Measurements from ENCODE around the gene GIGYF2. TPM values are rescaled to one million over a fixed set of nuclear protein-coding genes. Genes with fewer than 3 reads are reported as not detected.
"Not testable (repeated sequence)": the region's sequence is repeated elsewhere in the genome, so short reads cannot be mapped to it uniquely, and the experiment has no call there.

GIGYF2 gene
- total RNA-seq, 1 donor from 2014 or later: 59.9 TPM

GRCh38 chr2:232903989-232904388 lies 206.9 kb downstream of the GIGYF2 start:
- TF ChIP-seq, protein P1, sequence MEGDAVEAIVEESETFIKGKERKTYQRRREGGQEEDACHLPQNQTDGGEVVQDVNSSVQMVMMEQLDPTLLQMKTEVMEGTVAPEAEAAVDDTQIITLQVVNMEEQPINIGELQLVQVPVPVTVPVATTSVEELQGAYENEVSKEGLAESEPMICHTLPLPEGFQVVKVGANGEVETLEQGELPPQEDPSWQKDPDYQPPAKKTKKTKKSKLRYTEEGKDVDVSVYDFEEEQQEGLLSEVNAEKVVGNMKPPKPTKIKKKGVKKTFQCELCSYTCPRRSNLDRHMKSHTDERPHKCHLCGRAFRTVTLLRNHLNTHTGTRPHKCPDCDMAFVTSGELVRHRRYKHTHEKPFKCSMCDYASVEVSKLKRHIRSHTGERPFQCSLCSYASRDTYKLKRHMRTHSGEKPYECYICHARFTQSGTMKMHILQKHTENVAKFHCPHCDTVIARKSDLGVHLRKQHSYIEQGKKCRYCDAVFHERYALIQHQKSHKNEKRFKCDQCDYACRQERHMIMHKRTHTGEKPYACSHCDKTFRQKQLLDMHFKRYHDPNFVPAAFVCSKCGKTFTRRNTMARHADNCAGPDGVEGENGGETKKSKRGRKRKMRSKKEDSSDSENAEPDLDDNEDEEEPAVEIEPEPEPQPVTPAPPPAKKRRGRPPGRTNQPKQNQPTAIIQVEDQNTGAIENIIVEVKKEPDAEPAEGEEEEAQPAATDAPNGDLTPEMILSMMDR (IDR thresholded peaks at IDR 0.05; ENCODE audit: borderline replicate concordance): no peak
- Histone ChIP-seq H3K4me1 (no peaks in the 10 kb centered on the region), H3K4me3 (no peak overlapping the region), H3K27ac (replicated peaks) (no peak overlapping the region), H3K9me3 (replicated peaks) (no peaks in the 10 kb centered on the region), H3K36me3 (no peaks in the 10 kb centered on the region), H3K27me3 (ENCODE audit: low read depth) (peaks cover 52% of the 10 kb centered on the region)
- no peak for DNase-seq
- intact Hi-C loops (cut with micrococcal nuclease): no loop called here

GRCh38 chr2:232906867-232907717 lies 210.0 kb downstream of the GIGYF2 start:
- DNase-seq; H3K4me3 ChIP-seq; H3K36me3 ChIP-seq; H3K4me1 ChIP-seq; H3K27ac ChIP-seq (replicated peaks); intact Hi-C loops (cut with micrococcal nuclease): not testable (repeated sequence)
- Histone ChIP-seq H3K27me3 (ENCODE audit: low read depth) (peaks cover 66% of the 10 kb centered on the region), H3K9me3 (replicated peaks) (peaks cover 23% of the 10 kb centered on the region)

DNA sequence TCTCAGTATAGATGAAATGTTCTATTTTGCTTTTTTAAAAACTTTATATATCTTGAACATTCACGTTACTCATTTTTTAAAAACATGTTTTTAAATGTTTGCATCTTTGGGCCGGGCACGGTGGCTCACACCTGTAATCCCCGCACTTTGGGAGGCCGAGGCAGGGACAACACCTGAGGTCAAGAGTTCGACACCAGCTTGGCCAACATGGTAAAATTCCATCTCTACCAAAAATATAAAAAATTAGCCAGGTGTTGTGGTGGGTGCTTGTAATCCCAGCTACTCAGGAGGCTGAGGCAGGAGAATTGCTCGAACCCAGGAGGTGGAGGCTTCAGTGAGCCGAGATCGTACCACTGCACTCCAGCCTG lies 210.6 kb downstream of the GIGYF2 start:
- peaks cover 62% of the 10 kb centered on the region for H3K27me3 ChIP-seq (ENCODE audit: low read depth)
- DNase-seq; intact Hi-C loops (cut with micrococcal nuclease); H3K4me3 ChIP-seq; H3K4me1 ChIP-seq; H3K27ac ChIP-seq (replicated peaks); H3K36me3 ChIP-seq: not testable (repeated sequence)
- peaks cover 29% of the 10 kb centered on the region for H3K9me3 ChIP-seq (replicated peaks)

DNA sequence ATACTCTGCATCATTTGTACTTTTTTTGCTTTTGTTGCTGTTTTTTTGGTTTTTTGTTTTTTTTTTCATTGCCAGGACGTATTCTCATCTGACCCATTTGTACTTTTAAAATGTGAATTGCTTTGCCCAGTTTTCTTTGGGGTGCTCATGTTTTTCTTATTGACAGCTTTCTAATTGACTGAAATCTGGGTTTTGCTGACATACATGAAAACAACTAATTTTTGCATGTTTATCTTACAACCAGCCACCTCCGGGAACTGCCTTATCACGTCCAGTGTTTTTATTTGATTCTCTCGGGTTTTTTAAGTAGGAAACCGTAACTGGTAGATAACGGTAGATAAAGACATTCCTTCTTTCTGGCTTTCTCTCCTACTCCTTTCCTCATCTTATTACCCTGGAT lies 211.6 kb downstream of the GIGYF2 start:
- intact Hi-C loops (cut with micrococcal nuclease): no loop called here
- no peak for DNase-seq
- H3K36me3 ChIP-seq: no peaks in the 10 kb centered on the region
- H3K27ac ChIP-seq (replicated peaks): no peak overlapping the region
- H3K27me3 ChIP-seq (ENCODE audit: low read depth): peaks cover 52% of the 10 kb centered on the region
- peaks cover 29% of the 10 kb centered on the region for H3K9me3 ChIP-seq (replicated peaks)
- no peaks in the 10 kb centered on the region for H3K4me1 ChIP-seq
- TF ChIP-seq, protein P1 (IDR thresholded peaks at IDR 0.05; ENCODE audit: borderline replicate concordance): no peak
- H3K4me3 ChIP-seq: no peak overlapping the region

Other genes starting within 250 kb of the GIGYF2 start
- not detected for gene ALPI, start 241.2 kb upstream of the GIGYF2 start, total RNA-seq
- gene ECEL1, start 209.5 kb upstream of the GIGYF2 start, total RNA-seq: not detected
- gene PRSS56, start 176.9 kb upstream of the GIGYF2 start, total RNA-seq: not detected
- not detected for gene CHRND, start 171.2 kb upstream of the GIGYF2 start, total RNA-seq
- not detected for gene CHRNG, start 157.6 kb upstream of the GIGYF2 start, total RNA-seq
- gene TIGD1, start 146.8 kb upstream of the GIGYF2 start, total RNA-seq: 2.4 TPM
- 44.2 TPM for gene EIF4E2, start 146.6 kb upstream of the GIGYF2 start, total RNA-seq
- gene EFHD1, start 63.7 kb upstream of the GIGYF2 start, total RNA-seq: 29.7 TPM
- gene KCNJ13, start 79.2 kb downstream of the GIGYF2 start, total RNA-seq: not detected
- gene SNORC, start 172.9 kb downstream of the GIGYF2 start, total RNA-seq: 1.0 TPM